Liver (tissue), 9 donors: Measurements from ENCODE around the gene PPP1R18. TPM values are rescaled to one million over a fixed set of nuclear protein-coding genes. Genes with fewer than 3 reads are reported as not detected.

Source experiments
- DNase-seq: peaks from one replicate; pipeline ENCODE4 v3.0.0-alpha.2; 2017; ENCODE audit warnings: low spot score
- H3K27ac ChIP-seq, 2 donors: one replicate each; pipeline ENCODE4 v1.7.0; 2013; ENCODE audit warnings: inconsistent platforms in 2 of 2, low read length in 2 of 2, control low read depth in 1 of 2, low read depth in 1 of 2, mild to moderate bottlenecking in 1 of 2
- H3K27me3 ChIP-seq, 4 donors: one replicate each; pipeline versions ENCODE4 v1.6.1 to v1.7.0; 2013; ENCODE audit warnings: low read length in 3 of 4, inconsistent platforms in 1 of 4, mild to moderate bottlenecking in 1 of 4, moderate library complexity in 1 of 4; ENCODE audit not compliant: control insufficient read depth in 4 of 4, insufficient read depth in 4 of 4
- H3K36me3 ChIP-seq, 4 donors: one replicate each; pipeline versions ENCODE4 v1.6.1 to v1.7.0; 2013; ENCODE audit warnings: low read length in 3 of 4, mild to moderate bottlenecking in 3 of 4, low read depth in 1 of 4, moderate library complexity in 1 of 4; ENCODE audit not compliant: control insufficient read depth in 4 of 4, insufficient read depth in 3 of 4
- H3K4me1 ChIP-seq, 4 donors: one replicate each; pipeline versions ENCODE4 v1.6.1 to v1.7.0; 2013; ENCODE audit warnings: low read length in 3 of 4, mild to moderate bottlenecking in 3 of 4, moderate library complexity in 1 of 4; ENCODE audit not compliant: control insufficient read depth in 4 of 4, insufficient read depth in 4 of 4
- H3K4me3 ChIP-seq, 3 donors: one replicate each; pipeline versions ENCODE4 v1.6.1 to v1.7.0; 2013; ENCODE audit warnings: low read length in 3 of 3, control low read depth in 1 of 3, low read depth in 1 of 3, mild to moderate bottlenecking in 1 of 3
- H3K9ac ChIP-seq, 2 donors: one replicate each; pipeline ENCODE4 v1.7.0; 2013; ENCODE audit warnings: low read length in 2 of 2, mild to moderate bottlenecking in 2 of 2, moderate library complexity in 2 of 2, control low read depth in 1 of 2, low read depth in 1 of 2
- H3K9me3 ChIP-seq, 4 donors: one replicate each; pipeline versions ENCODE4 v1.6.1 to v1.7.0; 2013; ENCODE audit warnings: low read length in 3 of 4; ENCODE audit not compliant: control insufficient read depth in 4 of 4
- EGR1 ChIP-seq, 2 donors: IDR thresholded peaks; 2 replicates each; pipeline ENCODE4 v1.6.1; 2016 to 2018; ENCODE audit warnings: antibody characterized with exemption in 2 of 2, low read depth in 2 of 2
- FOXA1 ChIP-seq: IDR thresholded peaks from 2 replicates; pipeline ENCODE4 v1.6.1; 2016; ENCODE audit warnings: antibody characterized with exemption
- FOXA2 ChIP-seq: IDR thresholded peaks from 2 replicates; pipeline ENCODE4 v1.6.1; 2016; ENCODE audit warnings: antibody characterized with exemption
- HNF4G ChIP-seq: IDR thresholded peaks from 2 replicates; pipeline ENCODE4 v1.6.1; 2016; ENCODE audit warnings: antibody characterized with exemption
- JUND ChIP-seq, 2 donors: IDR thresholded peaks; 2 replicates each; pipeline ENCODE4 v1.6.1; 2016; ENCODE audit warnings: antibody characterized with exemption in 2 of 2
- NR2F2 ChIP-seq: IDR thresholded peaks from 2 replicates; pipeline ENCODE4 v1.6.1; 2016; ENCODE audit warnings: antibody characterized with exemption
- RAD21 ChIP-seq, 2 donors: IDR thresholded peaks; 2 replicates each; pipeline ENCODE4 v1.6.1; 2016; ENCODE audit warnings: antibody characterized with exemption in 2 of 2, mild to moderate bottlenecking in 2 of 2
- RXRA ChIP-seq, 2 donors: IDR thresholded peaks; 2 replicates each; pipeline ENCODE4 v1.6.1; 2017 to 2018; ENCODE audit warnings: antibody characterized with exemption in 2 of 2, mild to moderate bottlenecking in 1 of 2
- SP1 ChIP-seq: IDR thresholded peaks from 2 replicates; pipeline ENCODE4 v1.6.1; 2018; ENCODE audit warnings: antibody characterized with exemption, mild to moderate bottlenecking
- TAF1 ChIP-seq: conservative IDR thresholded peaks from 2 replicates; pipeline ENCODE4 v1.6.1; 2016; ENCODE audit warnings: antibody characterized with exemption, mild to moderate bottlenecking
- YY1 ChIP-seq: IDR thresholded peaks from 2 replicates; pipeline ENCODE4 v1.6.1; 2016; ENCODE audit warnings: antibody characterized with exemption, mild to moderate bottlenecking
- WGBS: extraction: QIAGEN DNeasy Blood & Tissue Kit; methylation state at CpG from one replicate; pipeline ENCODE4 v1.1.7; 2013; 5-methylcytosine and 5-hydroxymethylcytosine counted together
- polyA plus RNA-seq, 2 donors: library from polyadenylated mRNA; stranded (reverse) in 1 of 2; unstranded in 1 of 2; fragments of 200-250 nt in 1 of 2; fragments of >200 nt in 1 of 2; fragmentation: Nextera tagmentation in 1 of 2; extraction: Ambion mirVana in 1 of 2; gene quantifications; one replicate each; pipeline versions ENCODE4 v1.2.1 to v1.2.3, GENCODE V29; 2013 to 2015
- total RNA-seq, 2 donors: library from RNA; depleted of rRNA; stranded (reverse); fragments of >200 nt; gene quantifications; one replicate each; pipeline ENCODE4 v1.2.3, GENCODE V29; 2014
- TF ChIP-seq, protein P1 (sequence below): IDR thresholded peaks from 2 replicates; pipeline ENCODE4 v1.6.1; 2016; ENCODE audit warnings: antibody characterized with exemption
- TF ChIP-seq, protein P2 (sequence below): IDR thresholded peaks from 2 replicates; pipeline ENCODE4 v1.6.1; 2016; ENCODE audit warnings: antibody characterized with exemption, mild to moderate bottlenecking
- TF ChIP-seq, protein P3 (sequence below): IDR thresholded peaks from 2 replicates; pipeline ENCODE4 v1.6.1; 2016; ENCODE audit warnings: antibody characterized with exemption
- TF ChIP-seq, protein P4 (sequence below): IDR thresholded peaks from 2 replicates; pipeline ENCODE4 v1.6.1; 2016; ENCODE audit warnings: antibody characterized with exemption
- TF ChIP-seq, protein P5 (sequence below): fragments of 150-350 bp; IDR thresholded peaks from 2 replicates; pipeline ENCODE4 v1.5.1; 2017; ENCODE audit warnings: improper control_type of control experiment, low read depth, low read length; ENCODE audit not compliant: missing input control
- donor health status: healthy.
- donor health status: healthy.
- donor health status: healthy.
- donor health status: healthy.
- donor health status: healthy.

The PPP1R18 gene
- total and polyA plus RNA-seq, 4 donors = 7.4 to 17.4 (median 11.5) TPM

DNA sequence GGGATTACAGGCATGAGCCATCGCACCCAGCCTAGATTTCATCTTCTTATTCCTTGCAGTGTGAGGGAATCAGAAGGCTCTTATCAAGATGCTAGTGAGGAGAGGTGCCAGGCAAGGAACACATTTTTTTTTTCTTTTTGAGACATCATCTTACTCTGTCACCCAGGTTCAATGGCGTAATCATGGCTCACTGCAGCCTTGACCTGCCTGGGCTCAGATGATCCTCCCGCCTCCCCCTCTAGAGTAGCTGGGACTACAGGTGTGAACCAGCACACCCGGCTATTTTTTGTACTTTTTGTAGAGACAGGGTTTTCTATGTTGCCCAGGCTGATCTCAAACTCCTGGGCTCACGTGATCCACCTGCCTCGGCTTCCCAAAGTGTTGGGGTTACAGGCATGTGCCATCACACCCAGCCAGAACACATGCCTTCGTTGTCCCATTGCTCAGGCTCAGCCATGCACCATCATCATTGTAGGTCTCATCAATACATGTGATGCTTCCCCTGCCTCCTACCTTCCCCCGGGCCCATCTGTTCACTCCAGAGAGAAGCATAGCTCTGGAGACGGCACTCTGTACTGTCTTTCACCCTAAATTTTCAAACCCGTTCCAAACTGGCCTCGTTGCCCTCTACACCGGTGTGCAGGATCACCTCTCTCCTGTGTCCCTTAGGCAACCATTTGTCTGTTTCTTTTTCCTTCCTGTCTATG lies 45.9 kb upstream of the PPP1R18 start:
- no peak for DNase-seq
- WGBS = 94% methylated on average over 12 of the region's 12 CpGs
- no peak overlapping the region for H3K4me3 ChIP-seq
- H3K4me1 ChIP-seq = peaks cover 0 to 10% (median 5%) of the 10 kb centered on the region in 4 donors
- H3K36me3 ChIP-seq = peaks cover 14 to 49% (median 36%) of the 10 kb centered on the region in 4 donors
- H3K27ac ChIP-seq = no peak overlapping the region
- H3K9ac ChIP-seq = no peak overlapping the region
- TF ChIP-seq RXRA (IDR thresholded peaks at IDR 0.05) = no peak
- TF ChIP-seq FOXA2 = no peak
- no peak for TF ChIP-seq JUND (IDR thresholded peaks at IDR 0.05)
- no peak for TF ChIP-seq YY1
- TF ChIP-seq FOXA1 = no peak
- TF ChIP-seq, protein P1, sequence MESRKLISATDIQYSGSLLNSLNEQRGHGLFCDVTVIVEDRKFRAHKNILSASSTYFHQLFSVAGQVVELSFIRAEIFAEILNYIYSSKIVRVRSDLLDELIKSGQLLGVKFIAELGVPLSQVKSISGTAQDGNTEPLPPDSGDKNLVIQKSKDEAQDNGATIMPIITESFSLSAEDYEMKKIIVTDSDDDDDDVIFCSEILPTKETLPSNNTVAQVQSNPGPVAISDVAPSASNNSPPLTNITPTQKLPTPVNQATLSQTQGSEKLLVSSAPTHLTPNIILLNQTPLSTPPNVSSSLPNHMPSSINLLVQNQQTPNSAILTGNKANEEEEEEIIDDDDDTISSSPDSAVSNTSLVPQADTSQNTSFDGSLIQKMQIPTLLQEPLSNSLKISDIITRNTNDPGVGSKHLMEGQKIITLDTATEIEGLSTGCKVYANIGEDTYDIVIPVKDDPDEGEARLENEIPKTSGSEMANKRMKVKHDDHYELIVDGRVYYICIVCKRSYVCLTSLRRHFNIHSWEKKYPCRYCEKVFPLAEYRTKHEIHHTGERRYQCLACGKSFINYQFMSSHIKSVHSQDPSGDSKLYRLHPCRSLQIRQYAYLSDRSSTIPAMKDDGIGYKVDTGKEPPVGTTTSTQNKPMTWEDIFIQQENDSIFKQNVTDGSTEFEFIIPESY = no peak
- TF ChIP-seq NR2F2 = no peak
- no peak for TF ChIP-seq HNF4G
- TF ChIP-seq, protein P2, sequence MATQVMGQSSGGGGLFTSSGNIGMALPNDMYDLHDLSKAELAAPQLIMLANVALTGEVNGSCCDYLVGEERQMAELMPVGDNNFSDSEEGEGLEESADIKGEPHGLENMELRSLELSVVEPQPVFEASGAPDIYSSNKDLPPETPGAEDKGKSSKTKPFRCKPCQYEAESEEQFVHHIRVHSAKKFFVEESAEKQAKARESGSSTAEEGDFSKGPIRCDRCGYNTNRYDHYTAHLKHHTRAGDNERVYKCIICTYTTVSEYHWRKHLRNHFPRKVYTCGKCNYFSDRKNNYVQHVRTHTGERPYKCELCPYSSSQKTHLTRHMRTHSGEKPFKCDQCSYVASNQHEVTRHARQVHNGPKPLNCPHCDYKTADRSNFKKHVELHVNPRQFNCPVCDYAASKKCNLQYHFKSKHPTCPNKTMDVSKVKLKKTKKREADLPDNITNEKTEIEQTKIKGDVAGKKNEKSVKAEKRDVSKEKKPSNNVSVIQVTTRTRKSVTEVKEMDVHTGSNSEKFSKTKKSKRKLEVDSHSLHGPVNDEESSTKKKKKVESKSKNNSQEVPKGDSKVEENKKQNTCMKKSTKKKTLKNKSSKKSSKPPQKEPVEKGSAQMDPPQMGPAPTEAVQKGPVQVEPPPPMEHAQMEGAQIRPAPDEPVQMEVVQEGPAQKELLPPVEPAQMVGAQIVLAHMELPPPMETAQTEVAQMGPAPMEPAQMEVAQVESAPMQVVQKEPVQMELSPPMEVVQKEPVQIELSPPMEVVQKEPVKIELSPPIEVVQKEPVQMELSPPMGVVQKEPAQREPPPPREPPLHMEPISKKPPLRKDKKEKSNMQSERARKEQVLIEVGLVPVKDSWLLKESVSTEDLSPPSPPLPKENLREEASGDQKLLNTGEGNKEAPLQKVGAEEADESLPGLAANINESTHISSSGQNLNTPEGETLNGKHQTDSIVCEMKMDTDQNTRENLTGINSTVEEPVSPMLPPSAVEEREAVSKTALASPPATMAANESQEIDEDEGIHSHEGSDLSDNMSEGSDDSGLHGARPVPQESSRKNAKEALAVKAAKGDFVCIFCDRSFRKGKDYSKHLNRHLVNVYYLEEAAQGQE = no peak
- no peak for TF ChIP-seq TAF1
- TF ChIP-seq SP1 = no peak
- no peak for TF ChIP-seq RAD21 (IDR thresholded peaks at IDR 0.05)
- TF ChIP-seq, protein P3, sequence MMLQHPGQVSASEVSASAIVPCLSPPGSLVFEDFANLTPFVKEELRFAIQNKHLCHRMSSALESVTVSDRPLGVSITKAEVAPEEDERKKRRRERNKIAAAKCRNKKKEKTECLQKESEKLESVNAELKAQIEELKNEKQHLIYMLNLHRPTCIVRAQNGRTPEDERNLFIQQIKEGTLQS = no peak
- H3K9me3 ChIP-seq = no peaks in the 10 kb centered on the region
- H3K27me3 ChIP-seq = no peaks in the 10 kb centered on the region

DNA sequence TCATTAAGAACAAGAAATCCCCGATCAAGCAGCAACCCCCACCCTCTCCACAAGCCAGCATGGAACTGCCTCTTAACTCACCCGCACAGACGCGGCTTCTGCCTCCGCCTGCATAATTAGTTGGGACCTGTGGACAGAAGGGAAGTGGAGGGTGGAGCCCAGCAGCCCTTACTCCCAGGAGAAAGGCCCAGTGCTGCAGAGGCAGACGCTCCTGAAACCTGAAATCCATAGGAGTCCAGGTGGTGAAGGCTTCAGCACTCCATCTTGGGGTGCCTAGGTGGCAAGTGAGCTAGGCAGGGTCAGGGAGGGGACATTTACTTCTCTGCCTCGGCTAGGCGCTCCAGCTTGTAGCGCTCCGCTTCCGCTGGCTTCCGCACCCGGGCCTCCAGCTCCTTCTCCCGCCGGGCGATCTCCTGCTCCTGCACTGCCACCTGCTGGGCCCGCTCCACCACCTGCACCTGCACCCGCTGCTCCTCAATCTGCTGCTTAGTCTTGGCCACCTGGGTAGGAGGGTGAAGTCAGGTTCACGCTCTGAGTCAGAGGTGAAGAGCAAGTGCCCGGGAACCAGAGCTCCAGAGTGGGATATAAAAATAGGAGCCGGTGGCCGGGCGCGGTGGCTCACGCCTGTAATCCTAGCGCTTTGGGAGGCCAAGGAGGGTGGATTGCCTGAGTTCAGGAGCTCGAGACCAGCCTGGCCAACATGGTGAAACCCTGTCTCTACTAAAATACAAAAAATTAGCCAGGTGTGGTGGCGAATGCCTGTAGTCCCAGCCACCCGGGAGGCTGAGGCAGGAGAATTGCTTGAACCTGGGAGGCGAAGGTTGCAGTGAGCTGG lies 44.4 kb upstream of the PPP1R18 start:
- no peak overlapping the region for H3K9ac ChIP-seq
- WGBS = 32% methylated on average over 30 of the region's 30 CpGs

More for the DNA sequence above, 44.4 kb upstream of the PPP1R18 start:
- no peak overlapping the region for H3K27ac ChIP-seq
- H3K9me3 ChIP-seq = no peaks in the 10 kb centered on the region
- DNase-seq = peak; percentile 77
- peaks cover 14 to 49% (median 35%) of the 10 kb centered on the region in 4 donors for H3K36me3 ChIP-seq
- H3K27me3 ChIP-seq = no peaks in the 10 kb centered on the region
- H3K4me1 ChIP-seq = peaks cover 0 to 10% (median 5%) of the 10 kb centered on the region in 4 donors
- H3K4me3 ChIP-seq = no peak overlapping the region
- TF ChIP-seq TAF1 (no peak), RAD21 (IDR thresholded peaks at IDR 0.05) (peak; percentile 85 to 91), JUND (IDR thresholded peaks at IDR 0.05) (no peak), RXRA (IDR thresholded peaks at IDR 0.05) (peak in 1 of 2 donors; percentile 47), YY1 (no peak), FOXA1 (no peak), EGR1 (IDR thresholded peaks at IDR 0.05; ENCODE audit: low read depth in 2 of 2) (no peak), HNF4G (no peak)
- TF ChIP-seq, protein P2 = no peak
- TF ChIP-seq, protein P4, sequence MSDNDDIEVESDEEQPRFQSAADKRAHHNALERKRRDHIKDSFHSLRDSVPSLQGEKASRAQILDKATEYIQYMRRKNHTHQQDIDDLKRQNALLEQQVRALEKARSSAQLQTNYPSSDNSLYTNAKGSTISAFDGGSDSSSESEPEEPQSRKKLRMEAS = no peak
- TF ChIP-seq, protein P5, sequence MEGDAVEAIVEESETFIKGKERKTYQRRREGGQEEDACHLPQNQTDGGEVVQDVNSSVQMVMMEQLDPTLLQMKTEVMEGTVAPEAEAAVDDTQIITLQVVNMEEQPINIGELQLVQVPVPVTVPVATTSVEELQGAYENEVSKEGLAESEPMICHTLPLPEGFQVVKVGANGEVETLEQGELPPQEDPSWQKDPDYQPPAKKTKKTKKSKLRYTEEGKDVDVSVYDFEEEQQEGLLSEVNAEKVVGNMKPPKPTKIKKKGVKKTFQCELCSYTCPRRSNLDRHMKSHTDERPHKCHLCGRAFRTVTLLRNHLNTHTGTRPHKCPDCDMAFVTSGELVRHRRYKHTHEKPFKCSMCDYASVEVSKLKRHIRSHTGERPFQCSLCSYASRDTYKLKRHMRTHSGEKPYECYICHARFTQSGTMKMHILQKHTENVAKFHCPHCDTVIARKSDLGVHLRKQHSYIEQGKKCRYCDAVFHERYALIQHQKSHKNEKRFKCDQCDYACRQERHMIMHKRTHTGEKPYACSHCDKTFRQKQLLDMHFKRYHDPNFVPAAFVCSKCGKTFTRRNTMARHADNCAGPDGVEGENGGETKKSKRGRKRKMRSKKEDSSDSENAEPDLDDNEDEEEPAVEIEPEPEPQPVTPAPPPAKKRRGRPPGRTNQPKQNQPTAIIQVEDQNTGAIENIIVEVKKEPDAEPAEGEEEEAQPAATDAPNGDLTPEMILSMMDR = peak; percentile 82
